Fibroblast of skin of scalp (primary cell): ENCODE results near the gene ACKR3. TPM values are rescaled to one million over a fixed set of nuclear protein-coding genes. Genes with fewer than 3 reads are reported as not detected.

ENCODE experiments used
- DNase-seq: peaks from one replicate; pipeline ENCODE4 v3.0.0-alpha.2; 2013
- polyA plus RNA-seq, 2 experiments: library from polyadenylated mRNA; unstranded; fragments of 120-200 nt; gene quantifications; one replicate each; pipeline ENCODE4 v1.2.1, GENCODE V29; 2013; ENCODE audit not compliant: insufficient read length in 2 of 2

The ACKR3 gene
- 36.9 TPM for polyA plus RNA-seq (2013, experiment 1 of 2; ENCODE audit: insufficient read length)
- 37.5 TPM for polyA plus RNA-seq (2013, experiment 2 of 2; ENCODE audit: insufficient read length)

- peak; percentile 96 for DNase-seq
These were observed at the start of gene ACKR3 for GRCh38 chr2:236569573-236569973. Gene ACKR3 (plus strand): TSS chr2:236569825. CDS start chr2:236580466, 10,641 bp downstream.

DNA sequence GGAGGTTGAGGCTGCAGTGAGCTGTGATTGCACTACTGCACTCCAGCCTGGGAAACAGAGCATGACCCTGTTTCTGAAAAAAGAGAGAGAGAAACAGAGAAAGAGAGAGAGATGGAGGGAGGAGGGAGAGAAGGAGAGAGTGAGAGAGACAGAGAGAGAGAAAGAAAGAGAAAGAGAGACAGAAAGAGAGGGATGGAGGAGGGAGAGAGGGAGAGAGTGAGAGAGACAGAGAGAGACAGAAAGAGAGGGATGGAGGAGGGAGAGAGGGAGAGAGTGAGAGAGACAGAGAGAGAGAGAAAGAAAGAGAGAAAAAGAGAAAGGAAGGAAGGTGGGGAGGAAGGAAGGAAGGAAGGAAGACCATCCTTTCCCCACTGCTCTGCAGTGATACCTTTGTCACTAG is 48.1 kb upstream of the ACKR3 start:
- DNase-seq, result no peak

- DNase-seq, result no peak
These were observed 46.4 kb upstream of the ACKR3 start for GRCh38 chr2:236523249-236523648.

- no peak for DNase-seq
These were observed 44.1 kb upstream of the ACKR3 start for GRCh38 chr2:236525411-236525997.

GRCh38 chr2:236526455-236527158 is 43.0 kb upstream of the ACKR3 start:
- DNase-seq, result no peak

DNA sequence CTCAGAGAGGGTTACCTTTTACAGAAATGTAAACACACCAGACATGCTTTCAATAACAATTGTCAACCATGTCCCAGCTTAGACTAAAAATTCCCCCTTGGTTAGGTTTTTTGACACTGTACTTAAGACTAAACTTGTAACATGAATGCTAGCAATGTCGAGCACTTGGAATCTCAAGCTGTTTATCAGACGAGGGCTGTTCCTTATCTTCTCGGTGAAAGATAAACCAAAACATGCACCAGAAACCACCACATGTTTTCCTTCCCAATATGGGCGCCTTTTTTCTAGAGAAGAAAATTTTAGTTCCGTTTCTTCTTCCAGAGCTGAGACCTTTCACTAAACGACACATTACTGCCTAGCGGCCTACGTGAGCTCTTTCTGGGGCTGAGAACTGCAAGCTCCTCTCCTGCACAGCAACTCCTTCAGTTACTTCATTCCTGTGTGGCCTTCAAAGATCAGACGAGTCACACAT is 42.4 kb upstream of the ACKR3 start:
- DNase-seq, result no peak

DNA sequence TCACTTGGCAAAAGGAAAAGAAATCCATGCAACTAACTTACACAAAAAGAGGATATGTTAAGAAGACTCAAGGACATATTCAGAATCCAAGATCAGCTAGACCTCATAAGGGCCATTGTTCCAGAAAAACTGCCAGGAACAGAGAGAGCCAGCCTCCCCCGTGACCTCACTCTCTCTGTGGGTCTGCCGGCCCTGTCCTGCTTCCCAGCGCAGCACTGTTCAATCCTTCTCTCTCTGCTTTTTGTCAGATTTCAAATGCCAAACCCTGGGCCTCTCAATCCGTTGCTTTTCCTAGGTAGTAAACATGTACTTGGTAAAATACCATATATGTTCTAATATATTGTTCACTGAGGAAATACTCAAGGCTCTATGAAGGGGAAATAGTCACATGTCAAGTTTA is 40.0 kb upstream of the ACKR3 start:
- no peak for DNase-seq

DNA sequence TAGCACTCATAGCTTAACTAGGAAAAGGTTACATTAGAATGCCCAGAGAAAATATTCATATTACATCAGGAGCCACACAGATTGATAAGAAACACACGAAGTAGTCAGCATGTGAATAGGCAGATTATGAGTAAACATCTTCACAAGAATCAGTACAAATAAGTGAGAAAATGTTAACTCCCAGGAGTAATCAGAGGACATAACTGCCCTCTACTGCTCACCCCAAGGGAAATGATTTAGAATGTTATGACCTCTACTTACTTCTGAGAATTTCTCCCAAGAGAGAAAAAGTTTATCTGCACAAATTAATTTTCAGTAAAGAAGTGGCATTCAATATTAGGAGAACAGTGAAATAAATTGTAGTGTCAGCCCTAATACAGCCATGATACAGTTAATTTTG is 39.1 kb upstream of the ACKR3 start:
- DNase-seq, result no peak

DNA sequence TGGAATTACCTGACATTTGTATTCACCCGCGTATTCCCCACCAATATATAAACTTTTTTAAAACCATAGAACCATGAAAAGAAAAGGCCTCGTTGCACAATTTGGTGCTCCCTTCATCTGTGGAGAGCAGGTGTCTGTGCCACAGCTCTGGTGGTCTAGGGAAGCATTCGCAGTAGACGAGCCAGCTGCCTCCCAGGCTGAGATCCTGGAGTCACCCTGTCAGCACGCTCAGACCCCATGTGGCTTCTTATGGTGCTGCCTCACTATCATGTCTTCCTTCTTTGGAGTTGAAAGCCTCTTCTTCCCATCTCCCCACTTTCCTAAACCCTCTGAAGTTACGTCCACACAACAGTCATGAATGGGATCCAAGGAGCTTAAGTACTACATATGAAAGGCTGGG is 38.4 kb upstream of the ACKR3 start:
- no peak for DNase-seq

- no peak for DNase-seq
These were observed 37.6 kb upstream of the ACKR3 start for GRCh38 chr2:236531996-236532395.

DNA sequence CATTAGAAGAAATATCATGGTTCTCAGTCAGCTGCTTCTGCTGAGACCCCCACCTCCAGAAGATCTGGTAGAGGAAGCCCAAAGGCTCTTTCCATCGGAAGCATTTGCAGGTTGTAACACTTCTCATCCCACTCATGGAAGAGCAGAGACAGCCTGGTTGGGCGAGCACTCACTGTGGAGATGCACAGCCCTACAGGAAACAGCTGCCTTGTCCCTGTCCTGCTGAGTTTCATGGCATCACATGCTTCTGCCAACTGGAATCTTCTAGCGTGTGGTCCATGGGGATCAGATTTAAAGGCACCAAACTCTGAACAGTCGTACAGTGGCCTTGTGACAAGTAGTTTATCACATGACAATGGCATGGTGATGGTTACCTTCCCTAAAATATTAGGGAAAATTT is 36.3 kb upstream of the ACKR3 start:
- no peak for DNase-seq

DNA sequence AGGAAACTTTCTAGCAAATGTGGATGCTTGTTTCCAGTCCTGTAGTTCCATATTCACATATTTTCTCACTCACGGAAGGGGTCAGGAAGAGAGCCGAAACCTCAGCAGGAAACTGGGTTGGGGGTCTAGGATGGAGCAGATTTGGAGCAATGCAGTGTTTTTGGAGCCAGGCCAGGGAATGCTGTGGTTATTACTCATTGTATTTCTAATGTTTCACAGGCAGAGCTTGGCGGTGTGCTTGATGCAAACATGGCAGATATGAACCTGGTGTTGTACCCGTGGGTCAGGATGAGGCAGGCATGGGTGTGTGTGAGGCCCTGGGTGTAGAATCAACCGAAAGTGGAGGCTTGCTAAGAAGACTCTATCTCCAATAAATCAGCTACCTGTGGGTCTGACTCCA is 34.6 kb upstream of the ACKR3 start:
- DNase-seq, result peak; percentile 99

DNA sequence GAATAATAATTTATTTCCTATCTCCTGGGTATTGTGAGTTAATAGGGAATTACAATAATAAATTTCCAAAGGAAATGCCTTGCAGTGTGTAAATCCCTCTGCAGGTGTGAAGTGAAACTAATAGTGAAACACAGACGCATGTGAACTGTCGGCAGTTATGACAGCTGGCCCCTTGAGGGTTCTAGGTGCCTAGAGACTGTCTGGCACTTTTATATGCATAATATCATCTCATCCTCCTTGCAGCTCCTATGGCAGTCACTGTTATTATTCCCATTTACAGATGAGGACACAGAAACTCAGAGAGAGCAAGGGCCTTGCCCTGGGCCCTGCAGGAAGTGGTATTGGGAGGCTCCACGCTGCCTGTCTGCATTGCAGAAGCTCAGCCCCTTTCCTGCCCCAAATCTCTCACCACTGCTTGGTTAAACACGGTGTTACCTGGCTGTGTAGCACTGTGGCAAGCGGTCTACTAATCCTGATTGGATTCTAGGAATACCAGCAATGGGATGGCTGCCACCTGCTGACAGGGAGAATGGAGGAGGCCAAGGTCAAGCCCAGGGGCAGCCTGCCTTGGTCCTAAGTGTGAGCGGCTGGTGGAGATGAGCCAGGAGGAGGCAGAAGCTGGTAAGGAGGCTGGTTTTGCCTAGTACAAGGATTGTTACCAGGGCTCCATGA is 32.8 kb upstream of the ACKR3 start:
- no peak for DNase-seq

- DNase-seq, result no peak
These were observed 31.4 kb upstream of the ACKR3 start for GRCh38 chr2:236538242-236538641.

DNA sequence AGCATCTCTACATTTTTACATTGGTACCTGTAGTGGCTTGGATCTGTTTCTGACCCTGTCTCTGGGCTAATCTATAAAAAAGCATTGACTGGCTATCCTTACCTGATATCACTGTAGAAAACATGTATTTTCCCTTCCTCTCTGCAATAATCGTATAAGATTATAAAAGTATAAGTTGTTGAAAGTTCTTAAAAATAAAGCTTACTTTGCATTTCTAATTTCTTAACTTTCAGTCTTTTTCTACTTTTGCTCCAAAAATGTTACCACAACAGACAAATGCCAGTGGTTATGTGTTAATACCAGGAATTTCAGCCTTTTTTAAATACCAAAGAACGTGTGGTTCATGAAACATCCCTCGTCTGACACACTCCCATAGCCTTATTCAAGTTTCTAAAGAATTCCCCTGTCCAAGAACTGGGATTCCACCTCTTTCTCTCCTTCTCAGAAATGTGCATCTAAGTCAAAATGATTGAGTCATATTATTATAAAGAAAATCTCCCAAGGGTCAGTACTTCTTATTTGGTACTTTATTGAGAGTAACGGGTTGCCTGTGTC is 28.5 kb upstream of the ACKR3 start:
- DNase-seq, result peak; percentile 90

GRCh38 chr2:236544362-236544761 is 25.3 kb upstream of the ACKR3 start:
- DNase-seq, result no peak

- no peak for DNase-seq
These were observed 24.4 kb upstream of the ACKR3 start for GRCh38 chr2:236545248-236545658.

DNA sequence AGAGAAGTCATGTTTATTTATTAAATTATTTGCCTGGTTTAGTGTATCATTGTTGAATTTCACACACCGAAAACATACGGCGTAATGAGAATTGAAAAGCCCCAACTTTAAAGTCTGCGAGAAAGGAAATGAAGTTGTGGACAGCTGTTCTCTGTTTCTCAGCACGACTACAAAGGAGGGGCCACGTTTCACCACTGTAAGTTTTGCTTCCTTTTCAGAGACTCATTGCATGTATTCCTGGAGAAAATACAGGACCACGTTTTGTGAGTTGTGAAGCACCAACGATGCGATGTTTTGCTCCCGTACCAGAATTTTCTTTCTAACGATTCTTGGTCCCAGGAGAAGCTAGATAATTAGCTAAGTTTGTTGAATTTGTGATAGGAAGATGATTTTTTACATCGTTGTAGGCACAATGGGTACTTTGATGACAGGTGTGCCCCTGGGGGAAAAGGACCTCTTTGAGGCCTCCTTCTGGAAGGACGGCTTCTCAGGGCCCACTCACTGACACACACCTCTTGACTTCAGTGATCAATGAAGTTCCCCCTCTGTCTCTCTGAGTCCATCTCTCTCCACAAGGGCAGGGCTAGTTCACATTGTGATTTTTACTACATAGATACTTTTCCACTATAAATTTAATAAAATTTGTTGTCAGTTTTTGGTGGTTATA is 23.7 kb upstream of the ACKR3 start:
- DNase-seq, result no peak

DNA sequence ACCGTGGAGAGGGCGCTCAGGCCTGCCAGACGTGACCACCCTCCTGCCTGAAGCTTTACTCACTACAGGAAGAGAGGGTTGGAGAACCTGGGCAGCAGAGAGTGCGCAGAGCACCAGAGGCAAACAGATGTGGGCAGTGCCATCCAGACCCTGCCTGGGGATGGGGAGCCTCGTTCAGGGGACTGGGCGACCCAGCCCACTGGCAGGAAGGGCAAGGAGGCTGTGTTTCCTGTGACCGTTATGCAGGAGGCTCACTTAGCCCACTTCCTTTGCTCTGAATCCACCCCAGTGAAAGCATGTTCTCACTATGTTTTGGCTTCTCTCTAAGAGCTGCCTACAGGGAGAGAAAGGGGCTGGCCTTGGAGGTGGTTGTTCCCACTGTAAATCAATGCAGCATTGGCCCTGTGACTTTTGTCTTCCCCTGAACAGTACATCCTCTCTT is 23.0 kb upstream of the ACKR3 start:
- DNase-seq, result no peak

GRCh38 chr2:236547725-236548124 is 21.9 kb upstream of the ACKR3 start:
- DNase-seq, result no peak

GRCh38 chr2:236548179-236548921 is 21.3 kb upstream of the ACKR3 start:
- peak; percentile 92 for DNase-seq

DNA sequence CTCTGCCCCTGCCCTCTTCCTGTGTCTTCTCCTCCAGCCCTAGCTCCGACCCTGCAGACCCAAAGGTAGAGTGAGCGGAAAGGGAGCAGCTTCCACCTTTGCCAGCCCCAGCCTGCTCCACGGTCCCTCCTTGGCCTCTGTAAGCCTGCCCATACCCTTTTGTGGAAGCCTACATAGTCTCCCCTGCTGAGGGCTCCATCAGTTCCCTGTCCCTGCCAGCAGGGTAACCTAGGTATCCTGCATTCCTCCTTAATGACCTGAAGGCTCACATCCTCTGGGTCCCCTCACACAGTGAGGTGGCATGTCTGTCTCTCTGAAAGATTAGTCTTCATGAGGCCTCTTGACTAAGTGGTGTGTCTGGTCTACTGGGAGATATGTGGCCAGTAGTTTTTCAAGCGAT is 20.5 kb upstream of the ACKR3 start:
- no peak for DNase-seq
